GM23338 (cell line): Measurements from ENCODE around the gene FN1. TPM values are rescaled to one million over a fixed set of nuclear protein-coding genes. Genes with fewer than 3 reads are reported as not detected.

ENCODE experiments used
- ATAC-seq: fragments of 200-7000 bp; cut with Tn5 transposase; 3 replicates; pipeline ENCODE4 v1.9.1; 2020
- DNase-seq: peaks from one replicate; pipeline ENCODE4 v3.0.0-alpha.2; 2015; ENCODE audit warnings: low spot score
- H2AFZ ChIP-seq: fragments of 200-600 bp; sonication (generic); 2 replicates; pipeline ENCODE4 v1.8.0; 2016; ENCODE audit warnings: antibody characterized with exemption, mild to moderate bottlenecking, moderate library complexity
- H3F3A ChIP-seq: fragments of 200-600 bp; sonication (generic); replicated peaks from 2 replicates; pipeline ENCODE4 v1.8.0; 2017; ENCODE audit warnings: antibody characterized with exemption, mixed run types, low read depth
- H3K27ac ChIP-seq: fragments of 200-600 bp; sonication (generic); 2 replicates; pipeline ENCODE4 v1.6.1; 2016; ENCODE audit warnings: low read depth
- H3K27me3 ChIP-seq: fragments of 200-600 bp; sonication (generic); 2 replicates; pipeline ENCODE4 v1.8.0; 2016; ENCODE audit warnings: mild to moderate bottlenecking, mixed run types, moderate library complexity; ENCODE audit not compliant: insufficient read depth
- H3K36me3 ChIP-seq: fragments of 200-600 bp; sonication (generic); 2 replicates; pipeline ENCODE4 v1.8.0; 2016; ENCODE audit warnings: mild to moderate bottlenecking; ENCODE audit not compliant: insufficient read depth
- H3K4me1 ChIP-seq: fragments of 200-600 bp; sonication (generic); 2 replicates; pipeline ENCODE4 v1.8.0; 2016; ENCODE audit warnings: mild to moderate bottlenecking, moderate library complexity; ENCODE audit not compliant: insufficient read depth
- H3K4me2 ChIP-seq: fragments of 200-600 bp; sonication (generic); 2 replicates; pipeline ENCODE4 v1.7.1; 2017; ENCODE audit warnings: mixed run types
- H3K4me3 ChIP-seq: fragments of 200-600 bp; sonication (generic); 2 replicates; pipeline ENCODE4 v1.6.1; 2016; ENCODE audit warnings: mixed run types
- H3K79me2 ChIP-seq: fragments of 200-600 bp; sonication (generic); replicated peaks from 2 replicates; pipeline ENCODE4 v1.8.0; 2017; ENCODE audit warnings: mild to moderate bottlenecking; ENCODE audit not compliant: insufficient read depth
- H3K9me2 ChIP-seq: fragments of 200-600 bp; sonication (generic); 2 replicates; pipeline ENCODE4 v1.8.0; 2017; ENCODE audit not compliant: insufficient read depth
- H4K20me1 ChIP-seq: fragments of 200-600 bp; sonication (generic); replicated peaks from 2 replicates; pipeline ENCODE4 v1.8.0; 2017; ENCODE audit warnings: mild to moderate bottlenecking; ENCODE audit not compliant: insufficient read depth
- H3K27ac Mint-ChIP-seq: 2 replicates; pipeline ENCODE4 v1.8.0; 2020; ENCODE audit warnings: inconsistent platforms, mild to moderate bottlenecking, moderate library complexity, mixed read lengths
- H3K27me3 Mint-ChIP-seq: 3 replicates; pipeline ENCODE4 v1.8.0; 2022; ENCODE audit warnings: low read depth, mild to moderate bottlenecking, moderate library complexity, mixed read lengths, inconsistent platforms; ENCODE audit not compliant: insufficient read depth, poor library complexity
- H3K36me3 Mint-ChIP-seq: 3 replicates; pipeline ENCODE4 v1.8.0; 2021; ENCODE audit warnings: low read depth, mild to moderate bottlenecking, inconsistent platforms, moderate library complexity, mixed read lengths
- H3K4me1 Mint-ChIP-seq: 3 replicates; pipeline ENCODE4 v1.8.0; 2020; ENCODE audit warnings: mild to moderate bottlenecking, inconsistent platforms, mixed read lengths
- H3K4me3 Mint-ChIP-seq: 3 replicates; pipeline ENCODE4 v1.8.0; 2021; ENCODE audit warnings: moderate library complexity, mild to moderate bottlenecking, inconsistent platforms, mixed read lengths
- H3K9me3 Mint-ChIP-seq: 3 replicates; pipeline ENCODE4 v1.8.0; 2020; ENCODE audit warnings: moderate library complexity, mild to moderate bottlenecking, inconsistent platforms, mixed read lengths
- CREB1 ChIP-seq: fragments of 250-450 bp; sonication (Bioruptor Pico); IDR thresholded peaks from 2 replicates; pipeline ENCODE4 v1.5.0; 2020; ENCODE audit warnings: low read depth, mild to moderate bottlenecking, moderate library complexity
- CTCF ChIP-seq, 2 experiments: fragments of 200-600 bp in 1 of 2; sonication (generic) in 1 of 2; conservative IDR thresholded peaks; 2 replicates each; pipeline versions ENCODE4 v1.5.1 to v1.6.1; 2016 to 2017; ENCODE audit warnings: antibody characterized with exemption in 2 of 2, low read depth in 2 of 2, mild to moderate bottlenecking in 2 of 2, moderate library complexity in 1 of 2
- EZH2 ChIP-seq: fragments of 200-600 bp; sonication (generic); IDR thresholded peaks from one replicate; pipeline ENCODE4 v1.8.0; 2017; ENCODE audit warnings: antibody characterized with exemption, mild to moderate bottlenecking, low read depth; ENCODE audit not compliant: unreplicated experiment
- EZH2phosphoT487 ChIP-seq: fragments of 200-600 bp; sonication (generic); IDR thresholded peaks from one replicate; pipeline ENCODE4 v1.8.1; 2018; ENCODE audit warnings: antibody characterized with exemption; ENCODE audit not compliant: unreplicated experiment
- JUNB ChIP-seq: IDR thresholded peaks from one replicate; pipeline ENCODE4 v1.6.1; 2016; ENCODE audit warnings: antibody characterized with exemption; ENCODE audit not compliant: unreplicated experiment
- NANOG ChIP-seq: IDR thresholded peaks from 2 replicates; pipeline ENCODE4 v1.6.1; 2016; ENCODE audit warnings: antibody characterized with exemption, borderline replicate concordance
- POLR2AphosphoS5 ChIP-seq: IDR thresholded peaks from 2 replicates; pipeline ENCODE4 v1.6.1; 2016; ENCODE audit warnings: antibody characterized with exemption, low read depth
- REST ChIP-seq: IDR thresholded peaks from one replicate; pipeline ENCODE4 v1.6.1; 2018; ENCODE audit warnings: antibody characterized with exemption; ENCODE audit not compliant: unreplicated experiment
- STAT1 ChIP-seq: IDR thresholded peaks from one replicate; pipeline ENCODE4 v1.6.1; 2016; ENCODE audit warnings: antibody characterized with exemption; ENCODE audit not compliant: unreplicated experiment
- ZNF114 ChIP-seq: fragments of 250-450 bp; sonication (Bioruptor Pico); IDR thresholded peaks from 2 replicates; pipeline ENCODE4 v1.5.0; 2020; ENCODE audit warnings: mild to moderate bottlenecking, moderate library complexity
- ZNF331 ChIP-seq: fragments of 250-450 bp; sonication (Bioruptor Pico); IDR thresholded peaks from 2 replicates; pipeline ENCODE4 v1.5.0; 2020; ENCODE audit warnings: low read depth, mild to moderate bottlenecking, moderate library complexity
- ZNF462 ChIP-seq: fragments of 250-450 bp; sonication (Bioruptor Pico); IDR thresholded peaks from 2 replicates; pipeline ENCODE4 v1.5.0; 2020; ENCODE audit warnings: mild to moderate bottlenecking, moderate library complexity
- polyA plus RNA-seq: library from polyadenylated mRNA; unstranded; fragments of >200 nt; fragmentation: Nextera tagmentation; extraction: Ambion mirVana; gene quantifications from 2 replicates; pipeline ENCODE4 v1.2.1, GENCODE V29; 2016
- total RNA-seq: library from RNA; depleted of rRNA; stranded (reverse); fragments of >200 nt; shearing (Covaris generic); gene quantifications from 2 replicates; pipeline ENCODE4 v1.2.3, GENCODE V29; 2014
- TF ChIP-seq, protein P1 (sequence below): IDR thresholded peaks from 2 replicates; pipeline ENCODE4 v1.6.1; 2016; ENCODE audit warnings: antibody characterized with exemption

FN1 gene
- total and polyA plus RNA-seq, 2 experiments from 2014 or later = 79.6 to 255 TPM

DNA sequence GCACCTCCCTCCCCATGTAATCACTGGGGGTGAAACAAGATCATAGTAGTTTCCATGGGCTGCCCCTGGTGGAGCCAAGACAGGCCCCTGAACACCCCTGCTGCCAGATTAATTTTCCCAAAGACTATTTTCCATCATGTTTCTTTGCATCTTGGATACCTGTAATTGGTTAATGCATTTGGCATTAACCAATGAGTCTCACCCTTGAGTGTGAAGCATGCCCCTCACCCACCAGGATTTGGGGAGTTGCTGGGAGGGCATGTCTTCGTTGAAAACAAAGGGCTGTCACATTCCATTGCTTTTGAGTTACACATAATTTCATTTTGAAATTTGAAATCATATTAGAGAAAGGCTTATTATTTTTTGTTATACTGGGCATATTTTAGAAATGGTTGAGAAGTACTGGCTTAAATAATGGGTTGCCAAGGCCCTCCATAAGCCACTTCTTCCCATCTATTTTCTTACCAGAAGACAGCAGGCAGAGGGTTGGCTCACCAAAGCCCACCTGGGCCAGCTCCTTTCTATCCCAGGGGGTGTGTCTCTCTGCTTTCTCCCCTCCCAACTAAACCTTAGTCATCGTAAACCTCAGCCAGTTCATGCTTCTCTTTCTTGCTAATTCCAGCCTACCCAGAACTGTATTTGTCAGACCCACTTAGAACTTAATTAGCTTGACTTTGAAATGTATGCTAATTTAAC lies 72.3 kb downstream of the FN1 start:
- H3K27me3 ChIP-seq = no peaks in the 10 kb centered on the region
- H3K9me2 ChIP-seq = no peaks in the 10 kb centered on the region
- no peak overlapping the region for H3K27ac ChIP-seq
- H3K36me3 ChIP-seq = peaks cover 52% of the 10 kb centered on the region; the same call in 1 of the 2 replicates
- H3K4me2 ChIP-seq = no peak overlapping the region
- H3K4me3 ChIP-seq = no peak overlapping the region
- ATAC-seq = no peak
- Mint-ChIP-seq H3K27ac (peak overlapping the region; percentile 57), H3K36me3 (peaks cover 42% of the 10 kb centered on the region), H3K9me3 (no peaks in the 10 kb centered on the region), H3K4me3 (no peak overlapping the region), H3K4me1 (peaks cover 3% of the 10 kb centered on the region; the same call in 1 of the 3 replicates), H3K27me3 (no peaks in the 10 kb centered on the region)
- no peaks in the 10 kb centered on the region for H3K79me2 ChIP-seq
- no peaks in the 10 kb centered on the region for H3K4me1 ChIP-seq
- no peak for DNase-seq
- H4K20me1 ChIP-seq = no peaks in the 10 kb centered on the region; the same call in 1 of the 2 replicates
- TF ChIP-seq ZNF462 (CRISPR knock-in tag) = no peak
- TF ChIP-seq JUNB = no peak
- TF ChIP-seq CTCF (conservative IDR thresholded peaks at IDR 0.05; ENCODE audit: low read depth in 2 of 2) = no peak
- TF ChIP-seq ZNF114 (CRISPR knock-in tag) = no peak
- no peak for TF ChIP-seq EZH2
- no peak for TF ChIP-seq POLR2AphosphoS5
- TF ChIP-seq, protein P1, sequence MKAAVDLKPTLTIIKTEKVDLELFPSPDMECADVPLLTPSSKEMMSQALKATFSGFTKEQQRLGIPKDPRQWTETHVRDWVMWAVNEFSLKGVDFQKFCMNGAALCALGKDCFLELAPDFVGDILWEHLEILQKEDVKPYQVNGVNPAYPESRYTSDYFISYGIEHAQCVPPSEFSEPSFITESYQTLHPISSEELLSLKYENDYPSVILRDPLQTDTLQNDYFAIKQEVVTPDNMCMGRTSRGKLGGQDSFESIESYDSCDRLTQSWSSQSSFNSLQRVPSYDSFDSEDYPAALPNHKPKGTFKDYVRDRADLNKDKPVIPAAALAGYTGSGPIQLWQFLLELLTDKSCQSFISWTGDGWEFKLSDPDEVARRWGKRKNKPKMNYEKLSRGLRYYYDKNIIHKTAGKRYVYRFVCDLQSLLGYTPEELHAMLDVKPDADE = no peak
- no peak for TF ChIP-seq CREB1
- TF ChIP-seq STAT1 = no peak
- TF ChIP-seq EZH2phosphoT487 = no peak
- TF ChIP-seq NANOG = no peak
- TF ChIP-seq ZNF331 = no peak
- TF ChIP-seq REST = no peak
- 0 out of 2 replicates have a peak, but pooled peaks cover 5% of the 10 kb centered on the region for H3F3A ChIP-seq
- no peak overlapping the region for H2AFZ ChIP-seq
